EH (cell line): ENCODE measurements around the gene CDH13.

ENCODE experiments used
- DNase-seq: peaks from one replicate; pipeline ENCODE4 v3.0.0-alpha.2; 2015; ENCODE audit warnings: low read depth

Gene CDH13

DNA sequence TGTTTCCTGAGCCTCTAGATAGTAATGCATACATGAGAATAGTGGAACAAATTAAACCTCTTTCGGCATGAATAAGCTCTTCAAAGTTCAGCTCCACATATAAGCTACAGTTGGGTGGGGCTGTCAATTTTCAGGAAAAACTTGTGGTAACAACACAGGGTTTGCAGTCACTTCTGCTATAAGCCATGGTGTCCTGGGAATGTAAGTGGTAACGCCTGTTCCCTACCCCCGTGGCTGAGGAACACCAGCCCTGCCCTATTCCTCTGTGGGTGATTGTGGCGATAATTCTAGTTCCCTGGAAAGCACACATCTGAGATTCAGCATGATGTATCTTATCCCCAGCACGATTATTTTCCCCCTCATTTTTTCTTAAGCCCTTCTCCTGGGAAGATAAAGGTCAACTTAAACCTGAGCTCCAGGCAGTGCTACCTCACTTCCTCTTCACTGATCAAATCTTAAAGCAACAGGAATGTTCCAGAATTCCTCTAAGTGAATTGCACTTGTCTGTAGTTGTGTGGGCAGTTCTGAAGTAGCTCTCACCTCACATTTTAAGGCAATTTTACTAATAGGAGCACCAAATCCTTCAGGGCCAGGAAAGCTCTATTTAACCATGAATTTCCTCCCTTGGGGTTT, 680.3 kb downstream of the CDH13 start:
- no peak for DNase-seq

DNA sequence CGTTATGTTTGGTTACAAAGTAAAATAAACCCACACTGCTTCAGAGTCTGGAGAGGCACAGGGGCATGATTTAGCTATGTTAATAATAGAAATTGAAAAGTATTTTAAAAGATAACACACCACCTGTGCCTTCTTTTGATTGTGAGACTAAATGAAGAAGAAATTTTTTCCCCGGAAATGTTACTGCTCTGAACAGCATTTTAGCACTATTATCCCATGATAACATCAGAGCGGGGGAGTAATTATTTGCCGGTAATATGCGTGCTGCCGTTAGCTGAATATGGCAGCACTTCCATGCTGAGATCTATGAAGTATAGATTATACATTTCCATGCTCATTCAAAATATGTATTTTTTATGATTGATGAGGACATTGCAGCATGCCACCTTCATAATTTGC, 680.8 kb downstream of the CDH13 start:
- DNase-seq = no peak

DNA sequence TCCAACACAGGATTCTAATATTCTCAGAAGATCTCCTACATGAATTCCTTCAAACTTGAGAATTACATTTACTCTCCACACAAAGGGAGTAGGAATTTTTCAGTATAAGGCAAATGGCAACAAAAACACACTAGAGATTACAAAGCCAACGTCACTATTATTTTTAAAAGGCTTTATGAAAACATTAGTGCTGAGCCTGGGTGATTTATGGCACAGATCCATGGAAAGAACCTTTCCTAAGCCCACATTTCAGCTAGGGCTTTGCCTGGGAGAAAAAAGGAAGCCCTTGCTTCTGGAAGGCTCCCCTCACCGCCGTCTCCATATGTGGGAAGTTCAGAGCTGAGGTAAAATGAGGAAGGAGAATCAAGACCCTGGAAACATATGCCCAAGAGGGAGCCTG, 681.6 kb downstream of the CDH13 start:
- DNase-seq = no peak

- no peak for DNase-seq
Observed at GRCh38 chr16:83310816-83311215, 684.0 kb downstream of the CDH13 start.

DNA sequence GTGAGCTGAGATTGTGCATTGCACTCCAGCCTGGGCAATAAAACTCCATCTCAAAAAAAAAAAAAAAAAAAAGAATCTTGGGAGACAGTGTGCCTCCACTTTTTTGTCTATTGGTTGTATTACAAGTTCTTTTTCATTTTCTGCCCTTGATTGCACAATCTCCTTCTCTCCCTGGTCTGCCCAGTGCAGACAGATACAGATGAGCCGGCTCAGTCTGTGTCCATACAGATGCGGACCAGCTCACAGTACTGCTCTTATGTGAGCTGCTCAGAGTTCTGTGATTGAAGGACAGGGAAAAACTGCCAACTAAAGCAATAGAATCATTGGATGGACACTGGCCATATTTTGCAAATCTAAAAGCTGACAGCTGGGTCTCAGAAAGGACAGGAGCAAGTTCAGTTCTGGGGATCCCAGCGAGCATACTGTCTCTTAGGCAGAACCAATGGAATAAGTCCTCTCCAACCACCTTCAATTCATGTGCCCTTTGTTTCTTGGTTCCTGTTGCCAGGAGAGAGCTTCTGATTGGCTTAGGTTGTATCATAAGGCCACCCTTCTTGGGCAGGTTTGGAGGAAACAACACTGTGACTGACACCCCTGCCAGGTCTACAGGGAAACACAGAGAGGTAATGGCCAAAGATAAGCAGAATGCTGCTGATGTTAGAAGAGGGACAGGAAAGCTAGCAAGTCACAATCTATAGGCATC, 685.4 kb downstream of the CDH13 start:
- DNase-seq = no peak

GRCh38 chr16:83312718-83313245, 686.0 kb downstream of the CDH13 start:
- no peak for DNase-seq

GRCh38 chr16:83315271-83315670, 688.5 kb downstream of the CDH13 start:
- DNase-seq = peak; percentile 61

- DNase-seq = no peak
Observed at GRCh38 chr16:83316458-83316857, 689.7 kb downstream of the CDH13 start.

DNA sequence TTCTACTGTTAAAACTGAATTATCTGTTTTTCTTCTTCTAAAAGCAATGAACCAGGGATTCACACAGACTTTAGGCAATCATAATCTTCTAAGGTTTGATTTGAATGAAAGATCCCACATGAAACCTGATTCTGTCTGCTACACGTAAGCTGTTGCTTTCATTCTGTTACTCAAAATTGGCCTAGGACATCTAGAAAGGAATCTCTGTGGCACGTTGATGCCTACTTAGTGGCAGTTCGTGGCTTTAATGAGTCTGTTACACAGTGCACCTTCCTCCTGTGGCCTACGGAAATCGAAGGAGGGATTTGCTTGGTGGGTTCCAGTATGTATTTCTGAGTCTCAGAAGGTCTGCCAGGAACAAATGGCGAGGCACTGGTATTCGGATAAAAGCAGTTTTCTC, 691.6 kb downstream of the CDH13 start:
- DNase-seq = no peak

DNA sequence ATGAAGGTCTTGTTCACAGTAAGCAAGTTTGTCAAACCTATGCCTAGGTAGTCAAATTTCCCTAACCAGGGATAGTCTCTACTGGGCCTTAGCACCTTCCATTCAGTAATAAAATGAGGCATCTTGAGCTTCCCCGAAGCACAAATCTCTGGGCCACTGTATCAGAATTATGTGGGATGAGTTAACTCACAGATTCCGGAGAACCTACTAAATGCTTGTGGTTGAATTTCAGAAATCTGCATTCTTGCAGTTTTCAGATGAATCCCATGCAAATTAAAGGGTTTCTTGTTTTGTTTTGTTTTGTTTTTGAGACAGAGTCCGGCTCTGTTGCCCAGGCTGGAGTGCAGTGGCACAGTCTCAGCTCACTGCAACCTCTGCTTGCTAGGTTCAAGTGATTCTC, 702.2 kb downstream of the CDH13 start:
- DNase-seq = peak; percentile 54

DNA sequence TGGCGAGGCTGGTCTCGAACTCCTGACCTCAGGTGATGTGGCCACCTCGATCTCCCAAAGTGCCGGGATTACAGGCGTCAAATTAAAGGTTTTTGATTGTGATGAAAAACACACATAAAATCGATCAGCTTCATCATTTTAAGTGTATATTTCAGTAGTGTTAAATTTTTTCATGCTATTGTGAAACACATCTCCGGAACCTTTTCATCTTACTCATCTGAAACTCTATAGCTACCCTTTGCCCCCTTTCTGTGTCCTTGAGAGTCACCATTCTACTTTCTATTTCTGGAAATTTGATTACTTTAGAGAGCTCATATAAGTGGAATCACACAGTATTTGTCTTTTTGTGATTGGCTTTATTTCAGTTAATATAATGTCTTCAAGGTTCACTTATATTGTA, 702.7 kb downstream of the CDH13 start:
- DNase-seq = no peak

- DNase-seq = no peak
Observed at GRCh38 chr16:83330251-83330650, 703.5 kb downstream of the CDH13 start.

DNA sequence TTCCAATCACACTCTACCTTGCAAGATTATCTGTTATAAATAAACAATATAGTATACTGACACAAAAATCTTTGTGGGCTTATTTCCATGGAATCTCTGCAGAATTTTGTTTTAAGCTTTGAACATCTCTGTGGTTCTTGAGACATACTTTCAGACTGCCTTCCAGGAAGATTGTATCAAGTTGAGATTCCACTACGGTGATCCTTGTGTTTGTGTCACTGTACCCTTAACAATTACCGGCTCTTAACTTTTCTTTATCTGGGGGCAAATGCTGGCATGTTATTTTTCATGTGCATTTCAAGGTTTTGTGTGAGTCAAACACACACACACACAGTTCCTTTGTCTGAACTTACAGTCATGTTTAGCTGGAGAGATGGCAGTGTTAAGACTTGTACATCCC, 708.3 kb downstream of the CDH13 start:
- peak; percentile 27 for DNase-seq

DNA sequence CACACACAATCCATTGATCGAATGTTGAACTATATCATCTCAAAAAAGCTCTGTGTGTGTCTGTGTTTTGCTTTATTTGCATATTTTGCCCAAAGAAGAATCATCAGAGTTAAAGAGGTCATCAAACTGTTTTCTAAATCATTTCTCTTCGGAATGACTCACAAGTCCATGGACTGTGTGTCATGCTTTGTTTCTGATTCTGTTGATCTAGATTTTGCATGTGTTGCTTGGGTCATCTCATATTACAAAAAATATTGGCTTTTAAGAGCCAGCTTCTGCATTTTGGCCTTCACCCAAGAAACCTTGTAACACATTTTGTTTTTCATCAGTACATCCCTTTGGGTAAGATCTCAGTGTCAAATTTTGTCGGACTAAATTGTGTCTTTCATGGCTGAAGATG, 709.8 kb downstream of the CDH13 start:
- peak; percentile 76 for DNase-seq

- DNase-seq = no peak
Observed at GRCh38 chr16:83338138-83338537, 711.4 kb downstream of the CDH13 start.

DNA sequence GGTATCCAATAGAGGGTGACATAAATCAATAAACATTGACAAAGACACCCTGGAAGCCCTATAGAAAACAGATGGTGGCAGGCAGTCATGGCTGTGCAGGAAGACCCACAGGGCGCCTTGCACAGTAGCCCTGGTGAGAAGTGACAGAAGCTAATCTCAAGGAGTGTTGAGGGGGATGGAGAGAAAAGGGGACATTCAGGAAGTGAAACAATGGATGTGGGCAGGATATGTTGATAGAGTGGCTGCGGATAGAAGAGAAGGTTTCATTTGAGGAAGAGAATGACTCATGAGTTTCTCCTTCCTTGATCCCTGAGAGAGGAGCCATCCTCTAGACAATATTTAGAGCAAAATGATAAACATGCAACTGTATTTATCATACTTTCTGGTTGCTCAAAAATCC, 712.2 kb downstream of the CDH13 start:
- peak; percentile 49 for DNase-seq

DNA sequence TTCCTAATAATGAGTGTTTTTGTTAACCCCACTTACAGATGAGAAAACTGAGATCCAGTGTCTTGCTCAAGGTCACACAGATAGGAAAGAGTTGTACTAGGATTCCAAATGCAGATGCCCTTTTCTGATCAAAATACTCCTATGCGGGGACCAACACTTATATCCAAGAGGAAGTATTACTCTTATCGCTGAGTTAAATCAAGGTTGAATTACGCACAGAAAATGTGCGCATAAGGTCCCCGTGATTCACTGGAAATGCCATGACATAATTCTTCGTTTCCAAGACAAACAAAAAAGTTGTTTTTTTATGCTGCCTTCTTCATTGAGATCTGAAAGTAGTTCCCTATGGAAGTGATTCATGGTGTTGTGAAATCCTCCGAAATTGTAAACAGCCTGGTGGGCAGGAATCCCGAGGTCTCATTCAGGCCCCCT, 717.2 kb downstream of the CDH13 start:
- DNase-seq = peak; percentile 88

DNA sequence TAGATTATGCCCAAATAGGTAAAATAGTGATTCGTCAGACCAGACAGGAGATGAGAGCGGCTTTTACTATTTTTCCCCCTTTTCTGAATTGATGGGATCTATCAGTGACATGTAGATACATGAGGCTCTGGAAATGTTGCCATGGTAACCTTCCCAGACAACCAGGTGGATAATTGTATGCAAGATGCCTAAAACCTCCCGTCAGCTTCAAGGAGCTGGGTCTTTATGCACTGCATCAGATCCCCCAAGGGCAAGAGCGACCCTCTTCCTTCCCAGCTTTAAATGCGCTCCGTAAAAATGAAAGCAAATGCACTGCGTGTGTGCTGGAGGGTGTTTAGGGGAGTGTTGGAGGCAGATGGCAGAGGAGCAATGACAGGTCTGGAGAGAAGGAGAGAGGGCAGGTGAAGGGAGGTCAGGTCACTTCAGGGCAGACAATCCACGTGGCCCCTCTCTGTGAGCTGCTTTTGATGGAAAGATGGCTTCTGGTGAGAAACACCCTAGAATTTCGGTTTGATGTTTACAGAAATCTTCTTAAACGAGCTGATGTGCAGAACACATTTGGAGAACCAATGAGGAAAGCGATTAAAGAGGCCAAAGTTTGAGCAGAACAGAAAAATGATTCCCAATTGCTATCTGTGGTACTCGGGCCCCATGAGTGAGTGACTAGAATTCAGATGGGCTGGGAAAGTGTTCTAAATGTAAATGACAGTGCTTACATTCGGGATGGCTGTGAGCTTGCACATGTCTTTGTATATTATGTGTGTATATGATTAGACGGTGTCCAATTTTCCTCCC, 719.3 kb downstream of the CDH13 start:
- DNase-seq = no peak

- DNase-seq = peak; percentile 41
Observed at GRCh38 chr16:83348991-83349390, 722.2 kb downstream of the CDH13 start.

GRCh38 chr16:83350481-83350880, 723.7 kb downstream of the CDH13 start:
- no peak for DNase-seq

GRCh38 chr16:83351846-83352245, 725.1 kb downstream of the CDH13 start:
- DNase-seq = peak; percentile 81

GRCh38 chr16:83353241-83353640, 726.5 kb downstream of the CDH13 start:
- no peak for DNase-seq

DNA sequence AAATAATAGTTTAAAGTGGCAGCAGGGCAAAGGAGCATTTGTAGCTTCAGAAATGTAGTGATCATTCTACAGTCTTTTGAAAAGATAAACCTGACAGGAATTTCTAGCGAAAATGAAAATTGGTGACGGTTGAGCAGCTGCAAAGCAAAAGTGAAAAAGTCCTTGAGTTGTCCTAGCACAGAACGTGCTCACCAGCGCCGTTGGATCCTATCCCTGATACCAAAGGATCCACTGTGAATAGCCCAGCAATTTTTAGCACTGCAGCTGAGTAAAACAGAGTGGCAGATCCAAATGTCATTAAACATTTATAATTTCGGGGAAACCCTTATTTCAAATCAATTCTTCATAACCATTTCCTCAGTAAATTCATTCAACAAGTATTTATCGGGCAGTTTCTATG, 727.2 kb downstream of the CDH13 start:
- no peak for DNase-seq
